HG03457 (cell line): ENCODE data around the gene GPHB5.
"Not testable (repeated sequence)": the region's sequence is repeated elsewhere in the genome, so short reads cannot be mapped to it uniquely, and the experiment has no call there.

Experiments
- ATAC-seq: cut with Tn5 transposase; IDR thresholded peaks from one replicate; pipeline ENCODE4 v1.9.1; 2021; ENCODE audit warnings: moderate number of reproducible peaks; ENCODE audit not compliant: unreplicated experiment

GPHB5 gene

GRCh38 chr14:63296060-63296563 is 22.6 kb downstream of the GPHB5 start:
- ATAC-seq: no peak

- ATAC-seq: no peak
Observed at GRCh38 chr14:63295231-63295685, 23.5 kb downstream of the GPHB5 start.

GRCh38 chr14:63292805-63293204 is 25.9 kb downstream of the GPHB5 start:
- ATAC-seq: no peak

- no peak for ATAC-seq
Observed at GRCh38 chr14:63290741-63291430, 27.8 kb downstream of the GPHB5 start.

GRCh38 chr14:63288853-63289252 is 29.9 kb downstream of the GPHB5 start:
- ATAC-seq: no peak

GRCh38 chr14:63287666-63288483 is 30.9 kb downstream of the GPHB5 start:
- no peak for ATAC-seq

- ATAC-seq: no peak
Observed at GRCh38 chr14:63286071-63286470, 32.7 kb downstream of the GPHB5 start.

GRCh38 chr14:63283884-63284248 is 34.9 kb downstream of the GPHB5 start:
- ATAC-seq: no peak

GRCh38 chr14:63282997-63283883 is 35.5 kb downstream of the GPHB5 start:
- no peak for ATAC-seq

GRCh38 chr14:63279933-63280332 is 38.8 kb downstream of the GPHB5 start:
- ATAC-seq: not testable (repeated sequence)

GRCh38 chr14:63277591-63278183 is 41.0 kb downstream of the GPHB5 start:
- ATAC-seq: no peak

- peak; percentile 52 for ATAC-seq
Observed at GRCh38 chr14:63276492-63277342, 42.0 kb downstream of the GPHB5 start.

- ATAC-seq: no peak
Observed at GRCh38 chr14:63276016-63276415, 42.7 kb downstream of the GPHB5 start.

GRCh38 chr14:63275611-63276010 is 43.1 kb downstream of the GPHB5 start:
- no peak for ATAC-seq

GRCh38 chr14:63273717-63274655 is 44.7 kb downstream of the GPHB5 start:
- no peak for ATAC-seq

GRCh38 chr14:63273129-63273528 is 45.6 kb downstream of the GPHB5 start:
- ATAC-seq: no peak

GRCh38 chr14:63269561-63270225 is 49.0 kb downstream of the GPHB5 start:
- ATAC-seq: no peak

GRCh38 chr14:63268771-63269170 is 50.0 kb downstream of the GPHB5 start:
- no peak for ATAC-seq
